Fibroblast of skin of back (primary cell): ENCODE measurements around the gene ARNT2.

Source experiments
- DNase-seq: peaks from one replicate; pipeline ENCODE4 v3.0.0-alpha.2; 2013

ARNT2 gene

GRCh38 chr15:80466543-80466942 is 62.4 kb downstream of the ARNT2 start:
- no peak for DNase-seq

GRCh38 chr15:80467311-80467714 is 63.1 kb downstream of the ARNT2 start:
- DNase-seq, result no peak

- DNase-seq, result no peak
Observed at GRCh38 chr15:80468796-80469195, 64.6 kb downstream of the ARNT2 start.

GRCh38 chr15:80471881-80472280 is 67.7 kb downstream of the ARNT2 start:
- no peak for DNase-seq

- no peak for DNase-seq
Observed at GRCh38 chr15:80473286-80474223, 69.4 kb downstream of the ARNT2 start.

- DNase-seq, result no peak
Observed at GRCh38 chr15:80474224-80475215, 70.3 kb downstream of the ARNT2 start.

- no peak for DNase-seq
Observed at GRCh38 chr15:80475572-80475971, 71.4 kb downstream of the ARNT2 start.

GRCh38 chr15:80476036-80476435 is 71.9 kb downstream of the ARNT2 start:
- DNase-seq, result no peak

GRCh38 chr15:80478075-80478474 is 73.9 kb downstream of the ARNT2 start:
- DNase-seq, result peak; percentile 37

GRCh38 chr15:80479191-80479590 is 75.0 kb downstream of the ARNT2 start:
- no peak for DNase-seq

- DNase-seq, result peak; percentile 73
Observed at GRCh38 chr15:80480171-80480811, 76.1 kb downstream of the ARNT2 start.

- peak; percentile 99 for DNase-seq
Observed at GRCh38 chr15:80480909-80481308, 76.7 kb downstream of the ARNT2 start.

GRCh38 chr15:80482696-80483095 is 78.5 kb downstream of the ARNT2 start:
- DNase-seq, result no peak

- peak; percentile 44 for DNase-seq
Observed at GRCh38 chr15:80483725-80484161, 79.6 kb downstream of the ARNT2 start.

GRCh38 chr15:80484333-80484864 is 80.2 kb downstream of the ARNT2 start:
- peak; percentile 64 for DNase-seq

GRCh38 chr15:80485370-80486164 is 81.4 kb downstream of the ARNT2 start:
- no peak for DNase-seq

- DNase-seq, result peak; percentile 63
Observed at GRCh38 chr15:80487839-80488390, 83.7 kb downstream of the ARNT2 start.

- DNase-seq, result peak; percentile 95
Observed at GRCh38 chr15:80489030-80489594, 84.9 kb downstream of the ARNT2 start.

GRCh38 chr15:80490431-80490990 is 86.3 kb downstream of the ARNT2 start:
- no peak for DNase-seq

- DNase-seq, result no peak
Observed at GRCh38 chr15:80491163-80491847, 87.1 kb downstream of the ARNT2 start.
